ENCODE measurements around the gene RAP1GAP. TPM values are rescaled to one million over a fixed set of nuclear protein-coding genes. Genes with fewer than 3 reads are reported as not detected.
A peak's percentile ranks its signal among the peaks of the same experiment; 100 is the strongest.

RAP1GAP gene
- 0.17 TPM in 1 of 2 replicates, not detected in the other for total RNA-seq (2014; rRNA removed; shearing (Covaris generic))
- polyA plus RNA-seq (2014; cell fraction: nucleus; rRNA removed): 1.7 and 2.7 TPM in 2 replicates

GRCh38 chr1:21669258-21670058, at the start of gene RAP1GAP:
TSS of gene RAP1GAP (minus strand) at chr1:21669357. CDS start at chr1:21620032, 49,325 bp downstream.
- DNase-seq (ENCODE audit: extremely low read depth, low read depth): no peak

- no peak for DNase-seq (ENCODE audit: extremely low read depth, low read depth)
Measured at GRCh38 chr1:21716169-21716568, 47.0 kb upstream of the RAP1GAP start.

GRCh38 chr1:21707891-21708290, 38.7 kb upstream of the RAP1GAP start:
- DNase-seq (ENCODE audit: extremely low read depth, low read depth): no peak

GRCh38 chr1:21707086-21707840, 38.1 kb upstream of the RAP1GAP start:
- no peak for DNase-seq (ENCODE audit: extremely low read depth, low read depth)

GRCh38 chr1:21706151-21706835, 37.1 kb upstream of the RAP1GAP start:
- peak; percentile 15 for DNase-seq (ENCODE audit: extremely low read depth, low read depth)

- DNase-seq (ENCODE audit: extremely low read depth, low read depth): no peak
Measured at GRCh38 chr1:21705303-21705980, 36.3 kb upstream of the RAP1GAP start.

- no peak for DNase-seq (ENCODE audit: extremely low read depth, low read depth)
Measured at GRCh38 chr1:21704145-21704544, 35.0 kb upstream of the RAP1GAP start.

GRCh38 chr1:21703318-21703963, 34.3 kb upstream of the RAP1GAP start:
- DNase-seq (ENCODE audit: extremely low read depth, low read depth): peak; percentile 41

GRCh38 chr1:21702780-21703179, 33.6 kb upstream of the RAP1GAP start:
- DNase-seq (ENCODE audit: extremely low read depth, low read depth): no peak

GRCh38 chr1:21701401-21701800, 32.2 kb upstream of the RAP1GAP start:
- no peak for DNase-seq (ENCODE audit: extremely low read depth, low read depth)

GRCh38 chr1:21700094-21700493, 30.9 kb upstream of the RAP1GAP start:
- DNase-seq (ENCODE audit: extremely low read depth, low read depth): no peak

- DNase-seq (ENCODE audit: extremely low read depth, low read depth): no peak
Measured at GRCh38 chr1:21696931-21697330, 27.8 kb upstream of the RAP1GAP start.

- DNase-seq (ENCODE audit: extremely low read depth, low read depth): no peak
Measured at GRCh38 chr1:21693732-21694131, 24.6 kb upstream of the RAP1GAP start.

GRCh38 chr1:21691739-21692138, 22.6 kb upstream of the RAP1GAP start:
- DNase-seq (ENCODE audit: extremely low read depth, low read depth): no peak

GRCh38 chr1:21689661-21690372, 20.7 kb upstream of the RAP1GAP start:
- no peak for DNase-seq (ENCODE audit: extremely low read depth, low read depth)

GRCh38 chr1:21687081-21687529, 17.9 kb upstream of the RAP1GAP start:
- DNase-seq (ENCODE audit: extremely low read depth, low read depth): no peak

GRCh38 chr1:21685946-21686678, 17.0 kb upstream of the RAP1GAP start:
- no peak for DNase-seq (ENCODE audit: extremely low read depth, low read depth)

- no peak for DNase-seq (ENCODE audit: extremely low read depth, low read depth)
Measured at GRCh38 chr1:21681426-21681825, 12.3 kb upstream of the RAP1GAP start.

GRCh38 chr1:21680918-21681317, 11.8 kb upstream of the RAP1GAP start:
- DNase-seq (ENCODE audit: extremely low read depth, low read depth): no peak

Data from NCI-H460 (cell line).